Measurements from ENCODE around the gene POPDC3. TPM values are rescaled to one million over a fixed set of nuclear protein-coding genes. Genes with fewer than 3 reads are reported as not detected.

Gene POPDC3
- total RNA-seq, 1 experiment from 2014 or later, result 41.4 TPM

DNA sequence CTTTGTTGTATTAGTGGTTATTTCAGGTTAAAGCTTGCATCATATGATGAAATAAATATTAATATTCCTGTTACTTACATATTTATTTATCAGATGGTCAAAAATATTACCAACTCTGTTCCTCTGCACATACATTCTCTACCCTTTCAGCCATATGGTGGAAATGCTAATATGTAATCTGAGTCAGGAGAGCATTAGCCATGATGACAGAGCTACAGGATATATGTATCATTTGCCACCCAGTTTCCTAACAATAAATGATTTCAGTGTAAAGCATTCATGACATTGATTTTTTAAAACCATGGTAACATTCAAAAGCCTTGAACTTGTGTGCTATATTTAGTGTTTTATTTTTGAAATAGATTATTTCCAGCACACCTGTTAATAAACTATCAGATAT, 16.6 kb downstream of the POPDC3 start:
- Histone ChIP-seq H3K9me3 (ENCODE audit: low read length) (no peaks in the 10 kb centered on the region), H3K27ac (ENCODE audit: low read length) (no peak overlapping the region), H2AFZ (ENCODE audit: low read length) (no peak overlapping the region), H3K9ac (ENCODE audit: low read length) (no peak overlapping the region), H3K4me2 (ENCODE audit: low read length) (no peak overlapping the region), H4K20me1 (ENCODE audit: low read length) (no peaks in the 10 kb centered on the region), H3K9me2 (replicated peaks; ENCODE audit: low read length) (no peaks in the 10 kb centered on the region), H3K4me3 (ENCODE audit: low read length) (no peak overlapping the region), H3F3A (ENCODE audit: low read length, unreplicated experiment) (no peaks in the 10 kb centered on the region), H3K27me3 (ENCODE audit: low read length) (no peaks in the 10 kb centered on the region), H3K36me3 (ENCODE audit: low read depth, low read length) (peaks cover 9% of the 10 kb centered on the region; the same call in 1 of the 2 replicates), H3K79me2 (ENCODE audit: low read length) (peaks cover 16% of the 10 kb centered on the region; the same call in 1 of the 2 replicates), H3K4me1 (ENCODE audit: insufficient read depth, low read length) (peaks cover 21% of the 10 kb centered on the region)
- POLR2A ChIA-PET (ENCODE audit: unreplicated experiment), result no interaction called here
- ATAC-seq (no peak), DNase-seq (no peak)
- intact Hi-C loops (cut with micrococcal nuclease), result no loop called here
- no peak for TF ChIP-seq CTCF (conservative IDR thresholded peaks at IDR 0.05; ENCODE audit: low read depth, low read length)
- TF ChIP-seq EZH2phosphoT487 (IDR thresholded peaks at IDR 0.05; ENCODE audit: borderline replicate concordance, low read length), result no peak
- no peak for TF ChIP-seq EZH2 (IDR thresholded peaks at IDR 0.05; ENCODE audit: low read length, unreplicated experiment)
- CTCF ChIA-PET, result no interaction called here
- BruUV-seq (replicated peaks), result no TSS peak

DNA sequence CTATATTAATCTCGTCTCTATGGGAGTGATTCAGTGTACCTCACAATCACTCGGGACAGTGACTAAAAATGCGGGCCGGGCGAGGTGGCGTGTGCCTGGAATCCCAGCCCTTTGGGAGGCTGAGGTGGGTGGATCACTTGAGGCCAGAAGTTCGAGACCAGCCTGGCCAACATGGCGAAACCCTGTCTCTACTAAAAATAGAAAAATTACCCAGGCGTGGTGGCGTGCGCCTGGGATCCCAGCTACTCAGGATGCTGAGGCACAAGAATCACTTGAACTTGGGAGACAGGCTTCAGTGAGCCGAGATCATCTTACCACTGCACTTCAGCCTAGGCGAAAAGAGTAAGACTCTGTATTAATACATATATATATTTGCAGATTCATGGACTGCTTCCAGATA, 17.4 kb downstream of the POPDC3 start:
- H3K9me2 ChIP-seq (replicated peaks; ENCODE audit: low read length), result no peaks in the 10 kb centered on the region
- CTCF ChIA-PET, result no interaction called here

More for the DNA sequence above, 17.4 kb downstream of the POPDC3 start:
- intact Hi-C loops (cut with micrococcal nuclease), result no loop called here
- Histone ChIP-seq H3K9ac (ENCODE audit: low read length) (no peak overlapping the region), H3K36me3 (ENCODE audit: low read depth, low read length) (peaks cover 9% of the 10 kb centered on the region), H3F3A (ENCODE audit: low read length, unreplicated experiment) (no peaks in the 10 kb centered on the region), H3K4me1 (ENCODE audit: insufficient read depth, low read length) (peaks cover 21% of the 10 kb centered on the region), H3K27ac (ENCODE audit: low read length) (no peak overlapping the region), H3K9me3 (ENCODE audit: low read length) (no peaks in the 10 kb centered on the region), H3K79me2 (ENCODE audit: low read length) (peaks cover 11% of the 10 kb centered on the region; the same call in 1 of the 2 replicates), H2AFZ (ENCODE audit: low read length) (no peak overlapping the region), H3K4me2 (ENCODE audit: low read length) (no peak overlapping the region), H3K4me3 (ENCODE audit: low read length) (no peak overlapping the region), H4K20me1 (ENCODE audit: low read length) (no peaks in the 10 kb centered on the region), H3K27me3 (ENCODE audit: low read length) (no peaks in the 10 kb centered on the region)
- POLR2A ChIA-PET (ENCODE audit: unreplicated experiment), result no interaction called here
- DNase-seq (no peak), ATAC-seq (no peak)
- TF ChIP-seq EZH2phosphoT487 (IDR thresholded peaks at IDR 0.05; ENCODE audit: borderline replicate concordance, low read length) (no peak), CTCF (conservative IDR thresholded peaks at IDR 0.05; ENCODE audit: low read depth, low read length) (no peak), EZH2 (IDR thresholded peaks at IDR 0.05; ENCODE audit: low read length, unreplicated experiment) (no peak)
- BruUV-seq (replicated peaks), result no TSS peak

All from PC-3 (cell line).